SH-SY5Y (cell line): ENCODE measurements around the gene PARVG.

Experiments
- GATA2 ChIP-seq: IDR thresholded peaks from 2 replicates; pipeline ENCODE4 v1.6.1; 2011; ENCODE audit warnings: mild to moderate bottlenecking, low read depth, low read length
- GATA3 ChIP-seq: IDR thresholded peaks from 2 replicates; pipeline ENCODE4 v1.6.1; 2011; ENCODE audit warnings: low read depth, mild to moderate bottlenecking, low read length, moderate library complexity

DNA sequence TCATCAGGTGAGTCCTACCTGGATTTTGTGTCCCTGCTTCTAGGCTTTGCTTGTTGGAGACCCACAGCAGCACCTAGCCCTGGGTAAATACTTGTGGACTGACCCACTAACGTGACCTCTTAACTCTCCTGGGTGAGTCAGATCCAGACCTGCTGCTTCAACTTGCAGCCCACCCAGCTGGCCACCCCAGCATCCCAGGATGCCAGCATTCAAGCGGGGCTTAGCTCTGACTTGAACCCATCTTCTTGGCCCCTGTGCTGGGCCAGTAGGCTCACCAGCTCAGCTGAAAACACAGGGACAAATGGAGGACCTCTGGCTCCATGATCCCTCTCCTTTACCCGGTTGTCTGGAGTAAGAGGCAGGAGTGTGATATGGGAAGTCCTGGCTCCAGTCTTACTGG is 33.5 kb downstream of the PARVG start:
- TF ChIP-seq GATA2 (no peak), GATA3 (no peak)
